ENCODE results near the gene PML. TPM values are rescaled to one million over a fixed set of nuclear protein-coding genes. Genes with fewer than 3 reads are reported as not detected.

Gene PML
- total and polyA plus RNA-seq, 4 donors: 33.9 to 80.5 (median 60.8) TPM

DNA sequence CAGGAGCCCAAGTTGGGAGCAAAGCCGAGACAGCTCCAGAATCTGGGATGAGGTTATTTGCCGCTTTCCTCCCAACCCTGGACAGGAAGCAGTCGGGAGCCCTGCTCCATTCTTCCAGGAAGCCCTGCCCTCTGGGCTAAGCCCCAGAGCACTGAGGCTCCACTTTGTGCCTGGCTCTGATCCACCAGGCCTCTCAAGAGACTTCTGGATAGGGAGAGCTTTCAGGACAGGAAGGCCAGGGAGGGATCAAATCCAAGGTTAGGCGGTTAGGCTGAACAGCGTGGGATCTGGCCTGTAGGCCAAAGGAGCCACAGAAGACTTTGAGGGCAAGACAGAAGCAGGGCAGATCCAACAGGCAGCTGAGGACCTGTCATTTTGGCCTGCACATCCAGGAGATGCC, 3.3 kb upstream of the PML start:
- DNase-seq: peak in 1 of 3 donors; percentile 11
- peak; percentile 3 for ATAC-seq (ENCODE audit: insufficient read depth, low FRiP score)
- H3K4me1 ChIP-seq (ENCODE audit: control insufficient read depth in 5 of 5, insufficient read depth in 5 of 5, low read length in 5 of 5): peaks cover 8 to 42% (median 16%) of the 10 kb centered on the region in 5 donors
- no peak overlapping the region for H3K9ac ChIP-seq (ENCODE audit: insufficient read depth in 1 of 2, low read length in 2 of 2)
- H3K9me3 ChIP-seq (ENCODE audit: control insufficient read depth in 4 of 4, insufficient read depth in 3 of 4, low read length in 3 of 4): no peaks in the 10 kb centered on the region
- H3K27ac ChIP-seq (ENCODE audit: low read depth in 1 of 2, low read length in 1 of 2): peak overlapping the region; percentile 89 to 92
- TF ChIP-seq, protein P1, sequence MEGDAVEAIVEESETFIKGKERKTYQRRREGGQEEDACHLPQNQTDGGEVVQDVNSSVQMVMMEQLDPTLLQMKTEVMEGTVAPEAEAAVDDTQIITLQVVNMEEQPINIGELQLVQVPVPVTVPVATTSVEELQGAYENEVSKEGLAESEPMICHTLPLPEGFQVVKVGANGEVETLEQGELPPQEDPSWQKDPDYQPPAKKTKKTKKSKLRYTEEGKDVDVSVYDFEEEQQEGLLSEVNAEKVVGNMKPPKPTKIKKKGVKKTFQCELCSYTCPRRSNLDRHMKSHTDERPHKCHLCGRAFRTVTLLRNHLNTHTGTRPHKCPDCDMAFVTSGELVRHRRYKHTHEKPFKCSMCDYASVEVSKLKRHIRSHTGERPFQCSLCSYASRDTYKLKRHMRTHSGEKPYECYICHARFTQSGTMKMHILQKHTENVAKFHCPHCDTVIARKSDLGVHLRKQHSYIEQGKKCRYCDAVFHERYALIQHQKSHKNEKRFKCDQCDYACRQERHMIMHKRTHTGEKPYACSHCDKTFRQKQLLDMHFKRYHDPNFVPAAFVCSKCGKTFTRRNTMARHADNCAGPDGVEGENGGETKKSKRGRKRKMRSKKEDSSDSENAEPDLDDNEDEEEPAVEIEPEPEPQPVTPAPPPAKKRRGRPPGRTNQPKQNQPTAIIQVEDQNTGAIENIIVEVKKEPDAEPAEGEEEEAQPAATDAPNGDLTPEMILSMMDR (IDR thresholded peaks at IDR 0.05; ENCODE audit: control extremely low read depth, extremely low read depth): no peak
- peaks cover 0 to 4% (median 0%) of the 10 kb centered on the region in 4 donors for H3K36me3 ChIP-seq (ENCODE audit: control insufficient read depth in 4 of 4, insufficient read depth in 4 of 4, low read length in 4 of 4)
- no peaks in the 10 kb centered on the region for H3K27me3 ChIP-seq (ENCODE audit: control insufficient read depth in 3 of 3, insufficient read depth in 3 of 3, low read length in 2 of 3)
- peak overlapping the region; percentile 79 for H3K4me3 ChIP-seq
- 25 to 64% methylated on average over 5 of the region's 5 CpGs for WGBS, 2 donors

GRCh38 chr15:73991726-73992593, 2.6 kb upstream of the PML start, which contains the start of gene STOML1:
TSS of gene STOML1 (minus strand) at chr15:73992295. CDS start at chr15:73992223, 72 bp downstream.
- TF ChIP-seq, protein P1 (IDR thresholded peaks at IDR 0.05; ENCODE audit: control extremely low read depth, extremely low read depth): peak; percentile 73
- ATAC-seq (ENCODE audit: insufficient read depth, low FRiP score): peak; percentile 91
- H3K4me1 ChIP-seq (ENCODE audit: control insufficient read depth in 5 of 5, insufficient read depth in 5 of 5, low read length in 5 of 5): peaks cover 8 to 48% (median 15%) of the 10 kb centered on the region in 5 donors

GRCh38 chr15:73992594-73992898, 2.0 kb upstream of the PML start:
- TF ChIP-seq, protein P1 (IDR thresholded peaks at IDR 0.05; ENCODE audit: control extremely low read depth, extremely low read depth): no peak
- Histone ChIP-seq H3K27me3 (ENCODE audit: control insufficient read depth in 3 of 3, insufficient read depth in 3 of 3, low read length in 2 of 3) (no peaks in the 10 kb centered on the region), H3K4me3 (no peak overlapping the region), H3K9ac (ENCODE audit: insufficient read depth in 1 of 2, low read length in 2 of 2) (no peak overlapping the region), H3K4me1 (ENCODE audit: control insufficient read depth in 5 of 5, insufficient read depth in 5 of 5, low read length in 5 of 5) (peaks cover 8 to 52% (median 12%) of the 10 kb centered on the region in 5 donors), H3K9me3 (ENCODE audit: control insufficient read depth in 4 of 4, insufficient read depth in 3 of 4, low read length in 3 of 4) (no peaks in the 10 kb centered on the region), H3K36me3 (ENCODE audit: control insufficient read depth in 4 of 4, insufficient read depth in 4 of 4, low read length in 4 of 4) (peaks cover 0 to 4% (median 0%) of the 10 kb centered on the region in 4 donors), H3K27ac (ENCODE audit: low read depth in 1 of 2, low read length in 1 of 2) (peak overlapping the region; percentile 44 to 61)
- no peak for ATAC-seq (ENCODE audit: insufficient read depth, low FRiP score)
- DNase-seq: no peak
- WGBS, 2 donors: 65 to 72% methylated on average over 5 of the region's 5 CpGs

More at GRCh38 chr15:73991726-73992593, 2.6 kb upstream of the PML start, which contains the start of gene STOML1:
- Histone ChIP-seq H3K4me3 (peak within 1 kb of the TSS; percentile 79), H3K9ac (ENCODE audit: insufficient read depth in 1 of 2, low read length in 2 of 2) (peak within 1 kb of the TSS in 1 of 2 donors; percentile 8), H3K27ac (ENCODE audit: low read depth in 1 of 2, low read length in 1 of 2) (peak within 1 kb of the TSS; percentile 89 to 92), H3K9me3 (ENCODE audit: control insufficient read depth in 4 of 4, insufficient read depth in 3 of 4, low read length in 3 of 4) (no peaks in the 10 kb centered on the region), H3K36me3 (ENCODE audit: control insufficient read depth in 4 of 4, insufficient read depth in 4 of 4, low read length in 4 of 4) (peaks cover 0 to 4% (median 0%) of the 10 kb centered on the region in 4 donors), H3K27me3 (ENCODE audit: control insufficient read depth in 3 of 3, insufficient read depth in 3 of 3, low read length in 2 of 3) (no peaks in the 10 kb centered on the region)
- WGBS, 2 donors: 1% methylated on average over 56 to 72 of the region's 72 CpGs
- peak; percentile 92 to 97 (median 94) for DNase-seq

Measured in lung (tissue), 12 donors.